Endodermal cell (in vitro differentiated cells): ENCODE data around the gene NEURL4. TPM values are rescaled to one million over a fixed set of nuclear protein-coding genes. Genes with fewer than 3 reads are reported as not detected.
"Not testable (repeated sequence)": the region's sequence is repeated elsewhere in the genome, so short reads cannot be mapped to it uniquely, and the experiment has no call there.

Source experiments
- DNase-seq: peaks from one replicate; pipeline ENCODE4 v3.0.0-alpha.2; 2017
- H3K27ac ChIP-seq: 2 replicates; pipeline ENCODE4 v1.5.1; 2013; ENCODE audit warnings: mild to moderate bottlenecking, low read depth, low read length, moderate library complexity
- H3K27me3 ChIP-seq: 2 replicates; pipeline ENCODE4 v1.6.1; 2013; ENCODE audit warnings: mild to moderate bottlenecking, low read length, moderate library complexity; ENCODE audit not compliant: insufficient read depth, control insufficient read depth, poor library complexity, severe bottlenecking
- H3K36me3 ChIP-seq: 2 replicates; pipeline ENCODE4 v1.7.0; 2013; ENCODE audit warnings: mild to moderate bottlenecking, low read length, moderate library complexity; ENCODE audit not compliant: control insufficient read depth, insufficient read depth
- H3K4me1 ChIP-seq: one replicate; pipeline ENCODE4 v1.7.0; 2013; ENCODE audit warnings: low read length; ENCODE audit not compliant: control insufficient read depth, insufficient read depth
- H3K4me3 ChIP-seq: 2 replicates; pipeline ENCODE4 v1.5.1; 2013; ENCODE audit warnings: mild to moderate bottlenecking, low read length, moderate library complexity
- H3K9ac ChIP-seq: 2 replicates; pipeline ENCODE4 v1.6.1; 2013; ENCODE audit warnings: mild to moderate bottlenecking, low read length, moderate library complexity; ENCODE audit not compliant: poor library complexity, severe bottlenecking; ENCODE audit errors: extremely low read depth
- H3K9me3 ChIP-seq: 2 replicates; pipeline ENCODE4 v1.6.1; 2013; ENCODE audit warnings: mild to moderate bottlenecking, low read length, moderate library complexity; ENCODE audit not compliant: control insufficient read depth
- H3K27ac Mint-ChIP-seq: 2 replicates; pipeline ENCODE4 v1.8.0; 2020; ENCODE audit warnings: mixed read lengths
- H3K27me3 Mint-ChIP-seq: 2 replicates; pipeline ENCODE4 v1.8.0; 2021; ENCODE audit warnings: mild to moderate bottlenecking, mixed read lengths; ENCODE audit not compliant: insufficient read depth
- H3K36me3 Mint-ChIP-seq: 2 replicates; pipeline ENCODE4 v1.8.0; 2020; ENCODE audit warnings: low read depth, mixed read lengths
- H3K4me1 Mint-ChIP-seq: 2 replicates; pipeline ENCODE4 v1.8.0; 2020; ENCODE audit warnings: mixed read lengths
- H3K4me3 Mint-ChIP-seq: 2 replicates; pipeline ENCODE4 v1.8.0; 2020; ENCODE audit warnings: mild to moderate bottlenecking, moderate library complexity, mixed read lengths
- H3K9me3 Mint-ChIP-seq: 2 replicates; pipeline ENCODE4 v1.8.0; 2020; ENCODE audit warnings: mild to moderate bottlenecking, mixed read lengths
- CTCF ChIP-seq: fragments of 200-600 bp; sonication (generic); conservative IDR thresholded peaks from 2 replicates; pipeline ENCODE4 v1.5.0; 2021; ENCODE audit warnings: antibody characterized with exemption, mild to moderate bottlenecking
- WGBS, 2 experiments: methylation state at CpG; one replicate each; pipeline versions ENCODE4 v1.1.5 to v1.1.7; 2013; ENCODE audit warnings: missing lambda C conversion rate in 2 of 2, mixed read lengths in 1 of 2; ENCODE audit not compliant: insufficient coverage in 1 of 2, insufficient read length in 1 of 2; 5-methylcytosine and 5-hydroxymethylcytosine counted together
- total RNA-seq, 2 donors: library from RNA; stranded (reverse); fragmentation: NEBNext Ultra II Directional in 1 of 2; extraction: Animal tissue kit (Norgen Biotek cat#: 25700) in 1 of 2; gene quantifications; 2 replicates in 1 of 2; 3 replicates in 1 of 2; pipeline ENCODE4 v1.2.1, GENCODE V29; 2021

Gene NEURL4
- total RNA-seq, 2 donors from 2014 or later = 51.3 to 52.7 TPM

DNA sequence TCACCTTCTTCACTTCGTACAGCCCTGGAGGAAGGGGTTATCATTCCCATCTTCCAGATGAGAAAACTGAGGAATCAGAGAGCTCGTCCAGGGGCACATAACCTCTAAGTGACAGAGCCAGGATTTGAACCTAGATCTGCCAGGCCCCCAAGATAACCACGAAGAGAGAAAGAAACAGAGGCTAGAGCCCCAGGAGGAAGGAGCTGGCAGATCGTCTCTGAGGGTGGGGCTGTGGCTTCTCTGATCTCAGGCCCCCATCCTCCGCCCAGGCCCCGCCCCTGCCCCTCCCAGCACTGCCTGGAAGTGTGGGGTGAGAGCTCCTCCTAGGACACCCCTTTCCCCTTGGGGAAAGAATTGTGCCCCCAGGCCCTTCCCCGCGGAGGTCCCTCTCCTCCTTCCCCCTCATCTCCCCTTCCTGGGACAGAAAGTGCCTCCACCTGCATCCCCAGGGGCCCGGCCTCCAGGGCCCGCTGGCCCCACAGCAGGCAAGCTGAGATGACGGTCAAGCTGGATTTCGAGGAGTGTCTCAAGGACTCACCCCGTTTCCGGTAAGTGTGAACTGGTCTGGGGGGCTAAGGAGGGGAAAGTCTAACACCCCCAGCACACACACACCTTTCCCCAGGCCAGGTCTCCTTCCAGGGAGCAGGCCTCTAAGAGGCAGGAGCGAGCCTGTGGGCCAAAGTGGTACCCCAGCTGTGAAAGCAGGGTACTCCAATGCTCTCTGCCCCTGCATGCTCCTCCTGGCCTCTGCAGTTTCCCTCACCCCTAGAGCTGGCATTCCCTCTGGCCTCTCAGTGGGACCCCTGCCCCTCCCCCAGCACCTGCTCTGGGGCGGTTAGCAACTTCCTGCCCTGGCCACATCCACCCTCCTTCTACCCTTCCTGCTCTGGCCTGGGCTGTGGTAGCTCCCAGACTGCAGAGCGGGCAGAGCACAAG, 7.4 kb upstream of the NEURL4 start, which contains the start of gene ACAP1:
Gene ACAP1, plus strand, starts transcription at position 290 of the 936 bp plus-strand sequence. Its CDS starts 206 bp downstream, at position 496.
- H3K27ac Mint-ChIP-seq = peak within 1 kb of the TSS; percentile 16

DNA sequence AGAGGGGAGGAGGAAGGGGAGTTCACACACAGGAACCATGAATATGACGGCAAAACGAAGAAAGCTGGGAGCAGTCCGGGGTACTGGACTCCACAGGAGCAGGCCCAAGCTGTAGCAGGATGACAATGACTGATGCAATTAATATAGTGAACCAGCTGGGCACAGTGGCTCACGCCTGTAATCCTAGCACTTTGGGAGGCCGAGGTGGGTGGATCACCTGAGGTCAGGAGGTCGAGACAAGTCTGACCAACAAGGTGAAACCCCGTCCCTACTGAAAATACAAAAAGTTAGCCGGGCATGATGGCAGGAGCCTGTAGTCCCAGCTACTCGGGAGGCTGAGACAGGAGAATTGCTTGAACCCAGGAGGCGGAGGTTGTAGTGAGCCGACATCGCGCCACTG, 6.6 kb upstream of the NEURL4 start:
- not testable (repeated sequence) for H3K4me3 Mint-ChIP-seq, H3K9me3 Mint-ChIP-seq, H3K9me3 ChIP-seq, H3K4me1 ChIP-seq, H3K9ac ChIP-seq, H3K4me3 ChIP-seq, H3K27ac Mint-ChIP-seq, H3K27ac ChIP-seq, DNase-seq, H3K27me3 Mint-ChIP-seq, H3K27me3 ChIP-seq, H3K36me3 ChIP-seq, H3K36me3 Mint-ChIP-seq
- WGBS, 2 experiments = 89 to 98% methylated on average over 10 to 13 of the region's 13 CpGs
- H3K4me1 Mint-ChIP-seq = peaks cover 10% of the 10 kb centered on the region

More for the DNA sequence above, 7.4 kb upstream of the NEURL4 start, which contains the start of gene ACAP1:
- DNase-seq = peak; percentile 94
- 43 to 70% methylated on average over 3 to 17 of the region's 17 CpGs for WGBS, 2 experiments
- Histone ChIP-seq H3K9ac (no peak within 1 kb of the TSS), H3K27ac (no peak within 1 kb of the TSS), H3K4me3 (no peak within 1 kb of the TSS), H3K4me1 (no peaks in the 10 kb centered on the region), H3K27me3 (no peaks in the 10 kb centered on the region), H3K9me3 (no peaks in the 10 kb centered on the region), H3K36me3 (no peaks in the 10 kb centered on the region)
- Mint-ChIP-seq H3K27me3 (no peaks in the 10 kb centered on the region), H3K36me3 (no peaks in the 10 kb centered on the region), H3K9me3 (no peaks in the 10 kb centered on the region), H3K4me3 (no peak within 1 kb of the TSS), H3K4me1 (peaks cover 10% of the 10 kb centered on the region)
- TF ChIP-seq CTCF = no peak

- no peak overlapping the region for H3K9ac ChIP-seq
- no peaks in the 10 kb centered on the region for H3K9me3 Mint-ChIP-seq
- no peak for TF ChIP-seq CTCF
- H3K27ac ChIP-seq = no peak overlapping the region
- H3K27ac Mint-ChIP-seq = no peak overlapping the region
- no peak for DNase-seq
- H3K36me3 ChIP-seq = no peaks in the 10 kb centered on the region
- H3K4me1 ChIP-seq = no peaks in the 10 kb centered on the region
- H3K27me3 ChIP-seq = no peaks in the 10 kb centered on the region
- no peak overlapping the region for H3K4me3 Mint-ChIP-seq
- H3K4me3 ChIP-seq = no peak overlapping the region
- H3K9me3 ChIP-seq = no peaks in the 10 kb centered on the region
- 86 to 95% methylated on average over 2 to 3 of the region's 3 CpGs for WGBS, 2 experiments
- no peaks in the 10 kb centered on the region for H3K27me3 Mint-ChIP-seq
- H3K4me1 Mint-ChIP-seq = peaks cover 10% of the 10 kb centered on the region
- no peaks in the 10 kb centered on the region for H3K36me3 Mint-ChIP-seq
Measured at GRCh38 chr17:7334938-7335538, 5.9 kb upstream of the NEURL4 start.

- not testable (repeated sequence) for H3K36me3 ChIP-seq, H3K9me3 ChIP-seq, H3K27me3 ChIP-seq, H3K4me3 ChIP-seq, H3K36me3 Mint-ChIP-seq, H3K9me3 Mint-ChIP-seq, H3K4me3 Mint-ChIP-seq, H3K27me3 Mint-ChIP-seq, H3K4me1 ChIP-seq, DNase-seq, H3K27ac ChIP-seq, H3K9ac ChIP-seq, H3K27ac Mint-ChIP-seq
- 86 to 89% methylated on average over 6 to 13 of the region's 14 CpGs for WGBS, 2 experiments
- peaks cover 20% of the 10 kb centered on the region for H3K4me1 Mint-ChIP-seq
Measured at GRCh38 chr17:7332600-7333069, 3.5 kb upstream of the NEURL4 start.
